Astrocyte (in vitro differentiated cells and primary cell): ENCODE data around the gene GSN.

Experiments
- CTCF ChIP-seq: IDR thresholded peaks from 2 replicates; pipeline ENCODE4 v1.5.1; 2011; ENCODE audit warnings: low read depth, mild to moderate bottlenecking, inconsistent platforms, low read length, moderate library complexity; ENCODE audit not compliant: insufficient read depth
- EZH2 ChIP-seq: IDR thresholded peaks from 2 replicates; pipeline ENCODE4 v1.6.1; 2012; ENCODE audit warnings: mild to moderate bottlenecking, low read length, inconsistent platforms; ENCODE audit not compliant: insufficient read depth

GRCh38 chr9:121350993-121351561 is 83.1 kb downstream of the GSN start:
- no peak for TF ChIP-seq CTCF
- no peak for TF ChIP-seq EZH2
